Keratinocyte (primary cell): ENCODE results near the gene SLC41A3.

ENCODE experiments used
- CTCF ChIP-seq, 3 experiments: IDR thresholded peaks in 1 of 3; conservative IDR thresholded peaks in 1 of 3; optimal IDR thresholded peaks in 1 of 3; 2 replicates in 2 of 3; 3 replicates in 1 of 3; pipeline versions ENCODE3 to v1.5.1; 2011; ENCODE audit warnings: low read length in 3 of 3, mild to moderate bottlenecking in 3 of 3, moderate library complexity in 2 of 3, control low read depth in 1 of 3, inconsistent platforms in 1 of 3; ENCODE audit not compliant: insufficient read depth in 2 of 3; ENCODE audit errors: extremely low read depth in 1 of 3
- EZH2 ChIP-seq: IDR thresholded peaks from one replicate; pipeline ENCODE4 v1.6.1; 2012; ENCODE audit warnings: inconsistent platforms, mild to moderate bottlenecking, low read length, moderate library complexity

GRCh38 chr3:126078866-126079265 lies 5.1 kb downstream of the SLC41A3 start:
- TF ChIP-seq CTCF (optimal IDR thresholded peaks at IDR 0.05 in 1 of 3, IDR thresholded peaks at IDR 0.05 in 1 of 3, conservative IDR thresholded peaks at IDR 0.05 in 1 of 3; ENCODE audit: extremely low read depth in 1 of 3, insufficient read depth in 2 of 3, low read length in 3 of 3): no peak
- TF ChIP-seq EZH2: no peak
